ENCODE results near the gene SON. TPM values are rescaled to one million over a fixed set of nuclear protein-coding genes. Genes with fewer than 3 reads are reported as not detected.
"Not testable (repeated sequence)": the region's sequence is repeated elsewhere in the genome, so short reads cannot be mapped to it uniquely, and the experiment has no call there.

Gene SON
- total RNA-seq, 1 experiment from 2014 or later = 183 TPM

GRCh38 chr21:33608559-33608958 lies 65.7 kb downstream of the SON start:
- intact Hi-C loops (cut with micrococcal nuclease; ENCODE audit: unreplicated experiment) = no loop called here
- no peak for ATAC-seq
- Histone ChIP-seq H3K27me3 (ENCODE audit: control insufficient read depth, insufficient read depth, low read length) (no peaks in the 10 kb centered on the region), H3K36me3 (ENCODE audit: control insufficient read depth, insufficient read depth, low read length) (peaks cover 5% of the 10 kb centered on the region; the same call in 1 of the 2 replicates), H3K4me1 (ENCODE audit: control insufficient read depth, insufficient read depth, low read length) (no peaks in the 10 kb centered on the region), H3K9me3 (ENCODE audit: control insufficient read depth, insufficient read depth, low read depth, low read length) (no peaks in the 10 kb centered on the region), H3K27ac (ENCODE audit: low read length) (no peak overlapping the region), H3K4me3 (ENCODE audit: low read depth in 2 of 2, low read length in 2 of 2) (no peak overlapping the region)
- no peak for TF ChIP-seq POLR2AphosphoS5 (IDR thresholded peaks at IDR 0.05; ENCODE audit: low read depth, low read length)
- no peak for TF ChIP-seq TCF7L2 (IDR thresholded peaks at IDR 0.05; ENCODE audit: low read depth, low read length)
- TF ChIP-seq SIN3A (IDR thresholded peaks at IDR 0.05; ENCODE audit: borderline replicate concordance, insufficient read depth, low read depth, low read length) = no peak
- TF ChIP-seq, protein P1, sequence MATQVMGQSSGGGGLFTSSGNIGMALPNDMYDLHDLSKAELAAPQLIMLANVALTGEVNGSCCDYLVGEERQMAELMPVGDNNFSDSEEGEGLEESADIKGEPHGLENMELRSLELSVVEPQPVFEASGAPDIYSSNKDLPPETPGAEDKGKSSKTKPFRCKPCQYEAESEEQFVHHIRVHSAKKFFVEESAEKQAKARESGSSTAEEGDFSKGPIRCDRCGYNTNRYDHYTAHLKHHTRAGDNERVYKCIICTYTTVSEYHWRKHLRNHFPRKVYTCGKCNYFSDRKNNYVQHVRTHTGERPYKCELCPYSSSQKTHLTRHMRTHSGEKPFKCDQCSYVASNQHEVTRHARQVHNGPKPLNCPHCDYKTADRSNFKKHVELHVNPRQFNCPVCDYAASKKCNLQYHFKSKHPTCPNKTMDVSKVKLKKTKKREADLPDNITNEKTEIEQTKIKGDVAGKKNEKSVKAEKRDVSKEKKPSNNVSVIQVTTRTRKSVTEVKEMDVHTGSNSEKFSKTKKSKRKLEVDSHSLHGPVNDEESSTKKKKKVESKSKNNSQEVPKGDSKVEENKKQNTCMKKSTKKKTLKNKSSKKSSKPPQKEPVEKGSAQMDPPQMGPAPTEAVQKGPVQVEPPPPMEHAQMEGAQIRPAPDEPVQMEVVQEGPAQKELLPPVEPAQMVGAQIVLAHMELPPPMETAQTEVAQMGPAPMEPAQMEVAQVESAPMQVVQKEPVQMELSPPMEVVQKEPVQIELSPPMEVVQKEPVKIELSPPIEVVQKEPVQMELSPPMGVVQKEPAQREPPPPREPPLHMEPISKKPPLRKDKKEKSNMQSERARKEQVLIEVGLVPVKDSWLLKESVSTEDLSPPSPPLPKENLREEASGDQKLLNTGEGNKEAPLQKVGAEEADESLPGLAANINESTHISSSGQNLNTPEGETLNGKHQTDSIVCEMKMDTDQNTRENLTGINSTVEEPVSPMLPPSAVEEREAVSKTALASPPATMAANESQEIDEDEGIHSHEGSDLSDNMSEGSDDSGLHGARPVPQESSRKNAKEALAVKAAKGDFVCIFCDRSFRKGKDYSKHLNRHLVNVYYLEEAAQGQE (IDR thresholded peaks at IDR 0.05; ENCODE audit: insufficient read depth in 1 of 2, low read depth in 2 of 2, low read length in 1 of 2) = no peak
- TF ChIP-seq, protein P2, sequence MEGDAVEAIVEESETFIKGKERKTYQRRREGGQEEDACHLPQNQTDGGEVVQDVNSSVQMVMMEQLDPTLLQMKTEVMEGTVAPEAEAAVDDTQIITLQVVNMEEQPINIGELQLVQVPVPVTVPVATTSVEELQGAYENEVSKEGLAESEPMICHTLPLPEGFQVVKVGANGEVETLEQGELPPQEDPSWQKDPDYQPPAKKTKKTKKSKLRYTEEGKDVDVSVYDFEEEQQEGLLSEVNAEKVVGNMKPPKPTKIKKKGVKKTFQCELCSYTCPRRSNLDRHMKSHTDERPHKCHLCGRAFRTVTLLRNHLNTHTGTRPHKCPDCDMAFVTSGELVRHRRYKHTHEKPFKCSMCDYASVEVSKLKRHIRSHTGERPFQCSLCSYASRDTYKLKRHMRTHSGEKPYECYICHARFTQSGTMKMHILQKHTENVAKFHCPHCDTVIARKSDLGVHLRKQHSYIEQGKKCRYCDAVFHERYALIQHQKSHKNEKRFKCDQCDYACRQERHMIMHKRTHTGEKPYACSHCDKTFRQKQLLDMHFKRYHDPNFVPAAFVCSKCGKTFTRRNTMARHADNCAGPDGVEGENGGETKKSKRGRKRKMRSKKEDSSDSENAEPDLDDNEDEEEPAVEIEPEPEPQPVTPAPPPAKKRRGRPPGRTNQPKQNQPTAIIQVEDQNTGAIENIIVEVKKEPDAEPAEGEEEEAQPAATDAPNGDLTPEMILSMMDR (IDR thresholded peaks at IDR 0.05) = no peak
- ChIA-PET CTCF (no interaction called here), POLR2A (no interaction called here)
- no TSS peak for BruUV-seq (replicated peaks)
- in situ Hi-C loops (cut with HindIII; ENCODE audit: low pct_unique_long_range_greater_than_20kb, low sequenced_read_pairs) = no loop called here
- no peak for DNase-seq (ENCODE audit: low read depth, low spot score)

- CTCF ChIA-PET = no interaction called here
Measured at GRCh38 chr21:33611006-33611744, 68.3 kb downstream of the SON start.

GRCh38 chr21:33617565-33617964 lies 74.7 kb downstream of the SON start:
- BruUV-seq (replicated peaks); intact Hi-C loops (cut with micrococcal nuclease; ENCODE audit: unreplicated experiment); H3K27ac ChIP-seq (ENCODE audit: low read length); ATAC-seq; in situ Hi-C loops (cut with HindIII; ENCODE audit: low pct_unique_long_range_greater_than_20kb, low sequenced_read_pairs); H3K4me3 ChIP-seq (ENCODE audit: low read depth in 2 of 2, low read length in 2 of 2); DNase-seq (ENCODE audit: low read depth, low spot score); POLR2A ChIA-PET; H3K9me3 ChIP-seq (ENCODE audit: control insufficient read depth, insufficient read depth, low read depth, low read length); CTCF ChIA-PET; H3K27me3 ChIP-seq (ENCODE audit: control insufficient read depth, insufficient read depth, low read length); H3K4me1 ChIP-seq (ENCODE audit: control insufficient read depth, insufficient read depth, low read length): not testable (repeated sequence)
- peaks cover 10% of the 10 kb centered on the region for H3K36me3 ChIP-seq (ENCODE audit: control insufficient read depth, insufficient read depth, low read length)

More at GRCh38 chr21:33611006-33611744, 68.3 kb downstream of the SON start:
- Histone ChIP-seq H3K36me3 (ENCODE audit: control insufficient read depth, insufficient read depth, low read length) (peaks cover 5% of the 10 kb centered on the region; the same call in 1 of the 2 replicates), H3K4me1 (ENCODE audit: control insufficient read depth, insufficient read depth, low read length) (no peaks in the 10 kb centered on the region), H3K4me3 (ENCODE audit: low read depth in 2 of 2, low read length in 2 of 2) (no peak overlapping the region), H3K27me3 (ENCODE audit: control insufficient read depth, insufficient read depth, low read length) (no peaks in the 10 kb centered on the region), H3K9me3 (ENCODE audit: control insufficient read depth, insufficient read depth, low read depth, low read length) (no peaks in the 10 kb centered on the region), H3K27ac (ENCODE audit: low read length) (no peak overlapping the region)
- in situ Hi-C loops (cut with HindIII; ENCODE audit: low pct_unique_long_range_greater_than_20kb, low sequenced_read_pairs) (no loop called here), intact Hi-C loops (cut with micrococcal nuclease; ENCODE audit: unreplicated experiment) (no loop called here)
- POLR2A ChIA-PET = no interaction called here
- DNase-seq (ENCODE audit: low read depth, low spot score) (no peak), ATAC-seq (no peak)
- no TSS peak for BruUV-seq (replicated peaks)
- TF ChIP-seq TCF7L2 (IDR thresholded peaks at IDR 0.05; ENCODE audit: low read depth, low read length) = no peak
- no peak for TF ChIP-seq POLR2AphosphoS5 (IDR thresholded peaks at IDR 0.05; ENCODE audit: low read depth, low read length)
- no peak for TF ChIP-seq SIN3A (IDR thresholded peaks at IDR 0.05; ENCODE audit: borderline replicate concordance, insufficient read depth, low read depth, low read length)
